Skin epidermis (tissue), 12 donors: Measurements from ENCODE around the gene ELAVL1.

Experiments used
- H3K27ac ChIP-seq, 21 experiments: fragments of 200-600 bp; sonication (generic) in 11 of 21; one replicate each; pipeline ENCODE4 v1.5.0; 2020; ENCODE audit warnings: mild to moderate bottlenecking in 3 of 21, inconsistent platforms in 2 of 21, moderate library complexity in 2 of 21
- H3K4me3 ChIP-seq, 7 experiments: fragments of 200-600 bp; sonication (generic) in 2 of 7; one replicate each; pipeline ENCODE4 v1.5.0; 2020; ENCODE audit warnings: inconsistent platforms in 2 of 7, mild to moderate bottlenecking in 2 of 7, moderate library complexity in 1 of 7

Gene ELAVL1

DNA sequence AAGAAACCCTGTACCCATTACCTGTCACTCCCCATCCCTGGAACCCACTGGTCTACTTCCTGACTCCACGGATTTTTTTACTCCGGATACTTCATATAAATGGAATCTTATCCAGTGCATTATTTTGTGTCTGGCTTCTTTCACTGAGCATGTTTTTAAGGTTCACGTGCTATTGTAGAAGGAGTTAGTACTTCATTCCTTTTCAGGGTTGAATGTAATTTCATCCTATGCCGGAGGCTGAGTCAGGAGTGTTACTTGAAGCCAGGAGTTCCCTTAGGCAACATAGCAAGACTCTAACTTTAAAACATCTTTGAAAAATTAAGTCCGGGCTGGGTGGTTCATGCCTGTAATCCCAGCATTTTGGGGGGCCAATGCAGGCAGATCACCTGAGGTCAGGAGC, 17.9 kb upstream of the ELAVL1 start:
- Histone ChIP-seq H3K4me3 (no peak overlapping the region), H3K27ac (no peak overlapping the region)

GRCh38 chr19:8022275-8022674, 16.8 kb upstream of the ELAVL1 start:
- H3K4me3 ChIP-seq: no peak overlapping the region

DNA sequence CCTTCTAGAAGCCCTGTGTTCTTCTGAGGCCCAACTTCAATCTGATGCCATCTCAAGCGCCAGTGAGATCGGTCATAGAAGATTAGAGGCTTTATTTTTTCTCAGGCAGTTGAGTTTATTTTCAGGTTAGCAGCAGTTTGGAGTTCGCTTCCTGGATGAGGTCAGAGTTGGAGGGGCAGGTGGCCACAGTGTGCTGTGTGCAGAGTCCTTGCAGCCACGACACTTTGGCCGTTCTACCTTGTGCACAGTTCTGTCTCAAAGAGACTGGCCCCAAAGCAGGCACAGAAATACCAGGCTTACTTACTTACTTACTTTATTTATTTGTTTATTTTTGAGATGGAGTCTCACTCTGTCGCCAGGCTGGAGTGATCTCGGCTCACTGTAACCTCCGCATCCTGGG, 15.9 kb upstream of the ELAVL1 start:
- H3K4me3 ChIP-seq: no peak overlapping the region
- H3K27ac ChIP-seq: no peak overlapping the region

More at GRCh38 chr19:8022275-8022674, 16.8 kb upstream of the ELAVL1 start:
- no peak overlapping the region for H3K27ac ChIP-seq

- H3K4me3 ChIP-seq: no peak overlapping the region
- no peak overlapping the region for H3K27ac ChIP-seq
Measured at GRCh38 chr19:8020681-8021080, 15.2 kb upstream of the ELAVL1 start.

DNA sequence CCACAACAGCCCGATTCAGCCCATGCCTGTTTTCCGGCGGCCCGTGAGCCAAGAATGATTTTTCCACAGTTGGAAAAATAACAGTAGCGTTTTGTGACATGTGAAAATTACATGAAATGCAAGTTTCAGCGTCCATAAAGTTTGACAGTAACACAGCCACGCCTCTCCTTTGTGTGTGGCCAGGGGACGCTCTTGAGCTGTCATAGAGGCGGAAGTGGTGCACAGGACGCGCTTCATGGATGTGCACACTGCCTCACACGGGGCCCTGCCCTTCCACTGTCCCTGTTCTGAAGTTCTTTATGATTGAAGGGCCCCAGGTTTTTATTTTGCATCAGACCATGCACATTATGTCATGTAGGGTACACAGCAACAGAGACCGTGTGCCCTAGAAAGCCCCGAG, 12.4 kb upstream of the ELAVL1 start:
- Histone ChIP-seq H3K4me3 (no peak overlapping the region), H3K27ac (no peak overlapping the region)

DNA sequence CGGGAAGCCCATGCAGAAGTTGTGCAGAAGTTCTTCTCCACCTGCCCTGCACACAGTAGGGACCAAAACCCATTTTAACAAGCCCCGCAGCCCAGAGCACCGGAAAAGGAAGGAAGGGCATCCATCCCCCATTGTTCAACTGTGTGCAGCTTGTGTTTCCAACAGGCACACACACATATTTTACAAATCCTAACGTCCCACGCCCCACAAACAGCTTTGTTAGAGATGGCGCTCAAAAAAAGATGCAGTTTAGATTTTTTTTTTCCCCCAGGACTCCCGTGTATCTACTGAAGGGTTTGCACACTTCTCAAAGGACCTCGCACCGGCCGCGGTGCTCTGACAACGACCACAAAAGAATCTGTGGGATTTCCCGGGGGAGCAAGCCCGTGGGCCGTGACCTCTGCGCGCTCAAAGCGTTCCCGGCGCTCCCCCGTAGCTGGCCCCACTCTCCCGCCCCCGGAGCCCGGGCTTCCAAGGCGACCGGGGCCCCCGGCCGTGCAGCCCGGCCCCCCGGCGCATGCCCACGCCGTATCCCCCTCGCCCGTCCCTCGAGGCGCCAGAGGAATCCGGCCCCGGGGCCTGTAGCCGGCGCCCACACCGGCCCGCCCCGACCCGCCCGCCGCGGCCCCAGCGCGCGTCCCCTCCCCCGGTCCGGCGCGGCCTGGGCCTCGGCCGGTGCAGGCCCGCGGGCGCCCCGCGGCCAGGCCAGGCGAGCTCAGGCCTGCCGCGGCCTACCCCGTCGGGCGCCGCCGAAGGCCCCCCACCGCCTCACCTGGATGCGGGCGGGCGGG, 523 bp downstream of the ELAVL1 start:
- H3K27ac ChIP-seq: peak overlapping the region; percentile 37 to 92 (median 81)
- H3K4me3 ChIP-seq: peak overlapping the region; percentile 49 to 89 (median 81)

DNA sequence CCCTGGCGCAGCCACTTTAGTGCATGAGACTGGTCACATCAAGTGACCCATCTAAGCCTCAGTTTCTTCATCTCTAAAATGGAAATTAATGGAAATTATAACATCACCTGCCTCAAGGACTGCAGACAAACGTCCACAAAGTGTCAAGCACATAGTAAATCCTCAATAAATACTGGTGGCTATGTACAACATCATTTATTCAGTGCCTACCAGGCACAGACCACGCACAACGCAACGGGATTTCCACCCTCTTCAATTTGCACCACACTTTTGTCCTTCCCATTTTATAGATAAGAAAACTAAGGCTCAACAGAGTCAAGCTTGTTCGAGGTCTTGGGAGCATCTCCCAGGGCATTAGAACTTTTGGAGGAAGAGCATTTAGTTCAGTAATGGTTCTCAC, 1.4 kb downstream of the ELAVL1 start:
- Histone ChIP-seq H3K27ac (peak overlapping the region in 3 of 21 experiments; percentile 84 to 87 (median 86)), H3K4me3 (peak overlapping the region in 6 of 7 experiments; percentile 49 to 89 (median 81))

DNA sequence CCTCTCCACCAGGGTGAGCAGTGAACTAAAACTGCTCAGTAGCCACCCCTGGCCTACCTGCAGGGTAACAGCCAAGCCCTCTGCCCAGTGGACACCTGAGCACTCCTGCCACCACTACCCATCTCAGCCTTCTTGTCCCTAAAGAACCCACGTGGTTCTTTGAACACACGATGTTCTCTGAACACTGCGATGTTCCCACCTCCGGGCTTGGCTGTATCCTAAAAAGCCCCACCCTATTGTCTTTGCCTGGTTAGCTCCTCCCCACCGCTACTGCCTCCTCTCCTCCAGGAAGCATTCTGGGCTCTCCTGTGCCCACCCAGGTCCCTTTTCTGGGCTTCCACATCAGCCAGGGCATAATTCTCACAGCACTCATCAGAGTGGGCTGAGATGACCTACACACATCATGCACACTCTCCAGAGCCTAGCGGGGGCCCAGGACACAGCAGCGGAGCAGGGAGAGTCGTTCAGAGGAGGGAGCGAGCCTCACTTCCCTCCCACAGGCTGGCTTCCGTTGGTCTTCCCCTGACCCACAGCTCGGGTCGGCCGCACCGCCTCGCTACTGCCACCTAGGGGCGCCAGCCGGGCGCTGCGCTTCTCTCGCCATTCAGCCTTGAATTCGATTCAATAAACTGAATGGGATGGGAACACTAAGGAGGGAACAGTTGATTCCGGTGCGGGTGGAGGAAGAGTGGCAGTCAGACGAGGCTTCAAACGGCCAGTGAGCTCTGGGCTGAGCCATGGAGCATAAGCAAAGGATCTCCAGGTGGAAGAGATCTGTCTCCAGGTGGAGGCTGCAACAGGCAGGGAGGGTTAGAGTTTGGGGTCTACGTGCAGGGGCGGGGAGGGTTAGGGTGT, 3.2 kb downstream of the ELAVL1 start:
- H3K27ac ChIP-seq: peak overlapping the region in 19 of 21 experiments; percentile 4 to 83 (median 46)
- peak overlapping the region in 4 of 7 experiments; percentile 8 to 22 (median 12) for H3K4me3 ChIP-seq

DNA sequence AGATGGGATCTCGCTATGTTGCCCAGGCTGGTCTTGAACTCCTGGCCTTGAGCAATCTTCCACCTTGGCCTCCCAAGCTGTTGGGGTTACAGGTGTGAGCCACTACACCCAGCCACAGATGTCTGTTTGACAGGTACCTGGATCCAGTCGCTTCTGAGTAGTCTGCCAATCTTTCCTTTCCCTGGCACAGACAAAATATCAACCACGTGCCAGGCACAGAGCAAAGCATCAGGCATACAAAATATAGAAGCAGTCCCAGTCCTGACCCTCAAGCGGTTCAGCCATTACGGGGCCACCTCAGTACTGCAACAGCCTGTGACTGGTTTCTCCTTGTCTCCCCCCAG, 3.8 kb downstream of the ELAVL1 start:
- Histone ChIP-seq H3K4me3 (no peak overlapping the region), H3K27ac (peak overlapping the region in 13 of 21 experiments; percentile 4 to 83 (median 46))

- peak overlapping the region in 1 of 21 experiments; percentile 83 for H3K27ac ChIP-seq
- no peak overlapping the region for H3K4me3 ChIP-seq
Measured at GRCh38 chr19:8000298-8001038, 5.0 kb downstream of the ELAVL1 start.

DNA sequence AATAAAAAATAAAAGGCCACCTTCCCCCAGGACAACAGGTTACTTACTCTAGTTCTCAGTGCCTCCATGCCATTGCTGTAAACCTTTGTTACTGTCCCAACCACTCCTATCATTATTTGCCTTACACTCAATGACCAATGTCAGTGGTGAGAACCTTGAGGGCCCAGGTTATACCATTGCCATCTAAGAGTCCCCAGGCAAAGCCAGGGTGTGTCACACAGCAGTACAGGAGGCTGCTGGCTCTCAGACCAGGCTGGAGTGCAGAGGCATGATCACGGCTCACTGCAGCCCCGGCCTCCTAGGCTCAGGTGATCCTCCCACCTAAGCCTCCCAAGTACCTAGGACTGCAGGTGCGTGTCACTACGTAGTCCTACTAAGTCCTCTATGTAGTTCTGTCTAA, 6.1 kb downstream of the ELAVL1 start:
- H3K27ac ChIP-seq: no peak overlapping the region

DNA sequence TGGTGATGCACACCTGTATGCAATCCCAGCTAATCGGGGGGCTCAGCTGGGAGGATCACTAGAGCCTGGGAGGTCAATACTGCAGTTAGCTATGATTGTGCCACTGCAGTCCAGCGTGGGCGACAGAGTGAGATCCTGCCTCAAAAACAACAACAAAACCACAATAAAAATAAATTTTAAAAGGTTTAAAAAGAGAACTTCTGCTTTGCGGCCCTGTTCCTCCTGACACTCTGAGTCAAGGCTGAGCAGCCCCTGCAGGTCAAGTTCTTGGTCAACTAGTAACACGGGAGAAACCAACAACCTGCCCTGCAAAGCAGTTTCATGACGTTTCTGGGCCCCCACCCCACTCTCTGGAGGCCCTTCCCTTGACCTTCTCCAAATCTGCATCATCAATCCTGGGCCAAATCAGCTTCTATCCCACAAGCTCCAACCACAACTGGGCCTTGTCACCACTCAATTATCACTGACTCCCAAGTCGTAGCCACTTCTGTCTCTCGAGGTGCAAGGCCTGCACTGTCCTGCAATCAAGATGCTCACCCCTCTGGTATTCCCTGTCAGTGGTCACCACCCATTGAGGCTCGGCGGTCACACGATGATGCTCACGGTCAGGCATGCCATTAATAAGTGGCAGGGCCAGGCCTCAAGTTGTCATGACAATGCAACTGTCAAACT, 7.5 kb downstream of the ELAVL1 start:
- Histone ChIP-seq H3K4me3 (no peak overlapping the region), H3K27ac (peak overlapping the region in 1 of 21 experiments; percentile 42)

More for the DNA sequence above, 6.1 kb downstream of the ELAVL1 start:
- H3K4me3 ChIP-seq: no peak overlapping the region

DNA sequence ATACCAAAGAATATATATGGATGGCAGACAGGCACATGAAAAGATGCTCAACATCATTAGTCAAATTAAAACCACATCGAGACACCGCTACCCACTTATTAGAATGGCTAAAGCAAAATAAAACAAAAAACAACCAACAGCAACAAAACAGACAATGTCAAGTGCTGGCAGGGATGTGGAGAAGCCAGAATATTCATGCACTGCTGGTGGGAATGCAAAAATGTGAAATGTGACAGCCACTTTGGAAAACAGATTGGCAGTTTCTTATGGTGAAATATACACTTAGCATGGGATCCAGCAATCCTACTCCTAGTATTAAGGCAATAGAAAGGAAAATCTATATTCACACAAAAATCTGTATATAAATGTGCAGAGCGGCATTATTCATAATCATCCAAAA, 8.6 kb downstream of the ELAVL1 start:
- H3K27ac ChIP-seq: no peak overlapping the region
- no peak overlapping the region for H3K4me3 ChIP-seq

DNA sequence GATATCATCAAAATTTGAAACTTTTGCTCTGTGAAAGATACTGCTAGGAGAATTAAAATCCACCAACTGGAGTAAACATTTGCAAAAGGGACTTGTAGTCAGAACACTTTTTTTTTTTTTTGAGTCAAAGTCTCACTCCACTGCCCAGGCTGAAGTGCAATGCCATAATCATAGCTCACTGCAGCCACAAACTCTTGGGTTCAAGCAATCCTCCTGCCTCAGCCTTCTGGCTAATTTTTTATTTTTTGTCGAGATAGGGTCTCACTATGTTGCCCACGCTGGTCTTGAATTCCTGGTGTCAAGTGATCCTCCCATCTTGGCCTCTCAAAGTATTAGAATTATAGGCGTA, 9.7 kb downstream of the ELAVL1 start:
- Histone ChIP-seq H3K4me3 (no peak overlapping the region), H3K27ac (no peak overlapping the region)

- Histone ChIP-seq H3K4me3 (no peak overlapping the region), H3K27ac (no peak overlapping the region)
Measured at GRCh38 chr19:7994928-7995809, 10.3 kb downstream of the ELAVL1 start.

DNA sequence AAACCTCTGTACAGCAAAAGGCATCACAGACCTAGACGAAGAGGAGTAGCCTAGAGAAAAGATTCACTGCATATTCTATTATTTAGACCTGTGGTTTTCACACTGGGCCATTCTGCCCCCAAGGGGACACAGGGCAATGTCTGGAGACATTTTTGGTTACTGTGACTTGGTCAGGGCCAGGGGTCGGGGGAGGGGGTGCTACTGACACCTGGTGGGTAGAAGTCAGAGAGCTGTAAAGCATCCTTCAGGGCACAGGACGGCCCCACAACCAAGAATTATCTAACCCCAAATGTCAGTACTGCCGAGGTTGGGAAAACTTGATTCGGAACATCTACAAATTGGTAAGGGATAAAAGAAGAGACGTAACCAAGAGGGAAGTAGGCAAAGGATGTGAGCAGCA, 11.3 kb downstream of the ELAVL1 start:
- Histone ChIP-seq H3K4me3 (no peak overlapping the region), H3K27ac (no peak overlapping the region)

- no peak overlapping the region for H3K27ac ChIP-seq
- no peak overlapping the region for H3K4me3 ChIP-seq
Measured at GRCh38 chr19:7993560-7993959, 11.9 kb downstream of the ELAVL1 start.

DNA sequence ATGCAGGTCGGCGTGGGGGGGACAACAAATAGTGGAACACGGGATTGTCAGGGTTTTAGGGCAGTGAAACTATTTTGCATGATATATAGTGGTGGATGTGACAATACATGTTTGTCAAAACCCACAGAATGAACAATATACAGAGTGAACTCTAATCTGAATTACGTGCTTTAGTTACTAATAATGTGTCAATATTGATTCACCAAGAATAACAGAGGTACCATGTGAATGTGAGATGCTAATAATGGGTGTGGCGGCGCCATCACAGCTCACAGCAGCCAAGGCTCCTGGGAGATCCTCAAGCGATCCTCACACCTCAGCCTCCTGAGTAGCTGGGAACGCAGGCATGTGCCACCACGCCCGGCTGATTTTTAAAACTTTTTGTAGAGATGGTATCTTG, 12.9 kb downstream of the ELAVL1 start:
- no peak overlapping the region for H3K27ac ChIP-seq
- no peak overlapping the region for H3K4me3 ChIP-seq

DNA sequence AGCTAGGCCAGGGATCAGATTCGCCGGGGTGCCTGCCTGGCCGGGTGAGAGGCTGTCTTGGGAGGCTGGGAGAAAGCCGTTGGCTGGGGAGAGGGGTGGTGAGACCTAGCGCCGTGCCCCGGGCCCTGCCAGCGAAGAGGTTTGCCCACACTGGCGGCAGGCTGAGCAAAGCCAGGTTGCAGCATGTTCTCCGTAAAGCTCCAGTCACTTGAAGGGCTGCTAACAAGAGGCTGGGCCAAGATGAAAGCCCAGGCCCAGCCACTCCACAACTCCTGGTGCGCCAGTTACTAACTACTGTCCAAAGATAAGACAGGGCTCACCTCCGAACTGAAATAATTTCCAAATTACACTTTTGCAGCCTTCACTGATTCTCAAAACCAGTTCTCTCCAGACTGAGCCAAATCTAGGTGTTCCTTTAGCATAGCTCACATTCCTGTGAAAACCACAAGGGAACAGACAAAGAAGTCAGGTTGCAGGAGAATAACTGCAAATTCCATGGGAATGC, 16.3 kb downstream of the ELAVL1 start:
- Histone ChIP-seq H3K4me3 (no peak overlapping the region), H3K27ac (peak overlapping the region in 9 of 21 experiments; percentile 11 to 77 (median 30))
